DMS 273 treated with DMSO at 0.1 percent for 48 hours (cell line): ENCODE data around the gene TNNT1.
A peak's percentile ranks its signal among the peaks of the same experiment; 100 is the strongest.

ENCODE experiments used
- DNase-seq: peaks from one replicate; lab custom pipeline; 2025; lab: John Stamatoyannopoulos, UW

The TNNT1 gene

DNA sequence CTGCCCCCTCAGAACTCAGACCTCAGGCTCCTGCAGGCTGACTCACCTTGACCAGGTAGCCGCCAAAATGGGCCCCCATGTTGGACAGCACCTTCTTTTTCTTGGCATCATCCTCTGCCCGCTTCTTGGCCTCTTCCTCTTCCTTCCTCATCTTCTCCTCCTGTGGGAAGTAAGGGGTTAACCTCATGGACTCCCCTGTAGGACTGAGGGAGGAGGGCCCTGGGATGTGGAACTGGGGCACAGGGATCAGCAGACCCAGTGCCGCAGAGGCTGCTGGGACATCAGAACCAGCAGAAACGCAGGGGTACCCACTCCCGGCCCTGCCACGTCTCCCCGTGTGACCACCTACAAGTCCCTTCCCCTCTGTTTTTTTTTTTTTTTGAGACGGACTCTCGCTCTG is 11.1 kb downstream of the TNNT1 start:
- DNase-seq, result no peak

DNA sequence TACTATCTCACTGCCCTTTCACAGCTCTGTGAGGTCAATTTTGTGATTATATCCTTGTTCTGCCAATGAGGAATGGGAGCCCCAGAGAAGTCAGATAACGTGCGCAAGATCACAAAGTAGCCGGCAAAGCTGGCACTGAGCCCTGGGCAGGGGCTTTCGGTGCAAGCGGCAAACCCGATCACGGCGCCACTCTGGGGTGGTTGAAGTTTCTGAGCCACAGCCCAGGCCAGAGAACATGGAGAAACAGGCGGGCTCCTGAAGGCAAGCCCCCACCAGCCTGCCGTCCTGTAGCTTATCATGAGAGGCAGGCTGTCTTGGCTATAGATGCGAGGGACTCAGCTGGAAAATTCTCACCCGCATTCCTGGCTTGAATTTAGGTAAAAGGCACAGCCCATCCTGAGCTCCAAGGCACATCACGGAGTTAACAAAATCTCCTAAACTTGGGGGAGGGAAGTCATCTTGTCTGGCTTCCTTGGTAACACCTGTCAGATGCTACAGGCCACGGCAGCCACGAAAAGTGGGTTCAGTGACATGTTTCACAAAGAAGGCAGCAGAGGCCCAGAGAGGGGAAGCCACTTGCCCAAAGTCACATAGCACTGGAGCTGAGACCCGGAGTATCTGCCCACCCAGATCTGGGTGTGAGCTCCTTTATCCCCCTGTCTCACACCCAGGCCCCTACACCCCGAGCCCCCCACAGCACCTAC is 12.5 kb downstream of the TNNT1 start:
- DNase-seq, result no peak

GRCh38 chr19:55134736-55135135 is 14.3 kb downstream of the TNNT1 start:
- no peak for DNase-seq

- DNase-seq, result no peak
Observed at GRCh38 chr19:55133639-55134444, 15.2 kb downstream of the TNNT1 start.

DNA sequence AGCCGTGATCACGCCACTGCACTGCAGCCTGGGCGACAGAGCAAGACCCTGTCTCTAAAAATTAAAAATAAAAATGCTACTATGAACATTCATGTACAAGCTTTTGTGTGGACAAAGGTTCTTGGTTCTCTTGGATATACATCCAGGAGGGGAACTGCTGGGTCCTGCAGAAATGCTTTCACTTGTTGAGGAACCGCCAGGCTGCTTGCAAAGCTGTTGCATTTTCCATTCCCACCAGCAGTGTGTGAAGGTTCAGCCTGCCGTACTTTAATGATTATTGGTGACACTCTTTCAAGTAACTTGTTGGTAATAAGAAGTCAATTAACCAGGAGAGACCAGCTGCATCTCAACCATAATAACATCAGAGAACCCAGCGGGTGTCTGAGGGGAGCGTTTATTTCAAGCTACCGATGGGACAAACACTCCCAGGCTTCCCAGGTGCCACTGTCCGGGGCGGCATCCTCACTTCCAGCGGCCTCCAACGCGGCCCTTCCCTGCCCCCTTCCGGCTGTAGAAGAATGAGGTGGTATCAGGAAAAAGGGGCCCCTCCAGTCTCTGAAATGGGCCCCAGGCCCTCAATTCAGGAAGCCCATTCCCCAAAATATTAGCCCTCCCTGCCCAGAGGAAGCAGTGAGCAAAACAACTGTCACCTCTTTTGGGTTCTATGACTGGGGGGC is 16.4 kb downstream of the TNNT1 start:
- no peak for DNase-seq

DNA sequence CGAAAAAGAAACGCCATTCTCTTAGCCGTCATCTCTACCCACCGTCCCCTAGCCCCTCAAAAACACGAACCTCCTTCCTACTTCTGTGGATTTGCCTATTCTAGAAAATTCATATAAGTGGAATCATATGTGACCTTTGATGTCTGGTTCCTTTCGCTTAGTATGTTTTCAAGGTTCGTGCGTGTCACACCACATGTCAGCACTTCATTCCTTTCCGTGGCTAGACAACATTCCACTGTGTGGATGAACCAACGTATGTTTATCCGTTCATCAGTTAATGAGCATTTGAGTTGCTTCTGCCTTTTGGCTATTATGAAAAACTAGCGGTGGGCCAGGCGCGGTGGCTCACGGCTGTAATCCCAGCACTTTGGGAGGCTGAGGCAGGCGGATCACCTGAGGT is 17.6 kb downstream of the TNNT1 start:
- DNase-seq, result no peak

- no peak for DNase-seq
Observed at GRCh38 chr19:55119053-55119452, 30.0 kb downstream of the TNNT1 start.

GRCh38 chr19:55118401-55118991 is 30.5 kb downstream of the TNNT1 start:
- DNase-seq, result no peak

DNA sequence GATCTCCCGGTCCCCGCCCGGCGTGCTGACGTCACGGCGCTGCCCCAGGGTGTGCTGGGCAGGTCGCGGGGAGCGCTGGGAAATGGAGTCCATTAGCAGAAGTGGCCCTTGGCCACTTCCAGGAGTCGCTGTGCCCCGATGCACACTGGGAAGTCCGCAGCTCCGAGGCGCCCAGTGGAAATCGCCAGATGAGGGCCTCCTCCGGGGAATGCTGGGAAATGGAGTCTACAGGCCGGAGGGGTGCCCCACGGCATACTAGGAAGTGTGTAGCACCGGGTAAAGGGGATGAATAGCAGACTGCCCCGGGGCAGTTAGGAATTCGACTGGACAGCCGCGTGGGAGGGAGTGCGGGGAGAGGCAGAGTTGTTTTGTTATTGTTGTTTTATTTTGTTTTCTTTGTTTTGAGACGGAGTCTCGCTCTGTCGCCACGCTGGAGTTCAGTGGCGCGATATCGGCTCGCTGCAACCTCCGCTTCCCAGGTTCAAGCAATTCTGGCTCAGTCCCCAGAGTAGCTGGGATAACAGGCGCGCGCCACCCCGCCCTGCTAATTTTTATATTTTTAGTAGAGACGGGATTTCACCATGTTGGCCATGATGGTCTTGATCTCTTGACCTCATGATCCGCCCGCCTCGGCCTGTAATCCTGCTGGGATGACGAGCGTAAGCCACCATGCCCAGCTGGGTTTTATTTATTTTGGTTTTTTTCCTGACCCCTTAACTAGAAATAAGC is 31.2 kb downstream of the TNNT1 start:
- peak; percentile 95 for DNase-seq

- no peak for DNase-seq
Observed at GRCh38 chr19:55116859-55117662, 31.9 kb downstream of the TNNT1 start, which contains the start of gene PPP1R12C. TSS of gene PPP1R12C (minus strand) at chr19:55117637. CDS start at chr19:55117543, 94 bp downstream.

GRCh38 chr19:55116232-55116858 is 32.7 kb downstream of the TNNT1 start:
- DNase-seq, result no peak

DNA sequence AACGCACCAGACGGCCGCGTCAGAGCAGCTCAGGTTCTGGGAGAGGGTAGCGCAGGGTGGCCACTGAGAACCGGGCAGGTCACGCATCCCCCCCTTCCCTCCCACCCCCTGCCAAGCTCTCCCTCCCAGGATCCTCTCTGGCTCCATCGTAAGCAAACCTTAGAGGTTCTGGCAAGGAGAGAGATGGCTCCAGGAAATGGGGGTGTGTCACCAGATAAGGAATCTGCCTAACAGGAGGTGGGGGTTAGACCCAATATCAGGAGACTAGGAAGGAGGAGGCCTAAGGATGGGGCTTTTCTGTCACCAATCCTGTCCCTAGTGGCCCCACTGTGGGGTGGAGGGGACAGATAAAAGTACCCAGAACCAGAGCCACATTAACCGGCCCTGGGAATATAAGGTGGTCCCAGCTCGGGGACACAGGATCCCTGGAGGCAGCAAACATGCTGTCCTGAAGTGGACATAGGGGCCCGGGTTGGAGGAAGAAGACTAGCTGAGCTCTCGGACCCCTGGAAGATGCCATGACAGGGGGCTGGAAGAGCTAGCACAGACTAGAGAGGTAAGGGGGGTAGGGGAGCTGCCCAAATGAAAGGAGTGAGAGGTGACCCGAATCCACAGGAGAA is 33.5 kb downstream of the TNNT1 start:
- DNase-seq, result no peak

GRCh38 chr19:55114566-55115145 is 34.4 kb downstream of the TNNT1 start:
- DNase-seq, result no peak

DNA sequence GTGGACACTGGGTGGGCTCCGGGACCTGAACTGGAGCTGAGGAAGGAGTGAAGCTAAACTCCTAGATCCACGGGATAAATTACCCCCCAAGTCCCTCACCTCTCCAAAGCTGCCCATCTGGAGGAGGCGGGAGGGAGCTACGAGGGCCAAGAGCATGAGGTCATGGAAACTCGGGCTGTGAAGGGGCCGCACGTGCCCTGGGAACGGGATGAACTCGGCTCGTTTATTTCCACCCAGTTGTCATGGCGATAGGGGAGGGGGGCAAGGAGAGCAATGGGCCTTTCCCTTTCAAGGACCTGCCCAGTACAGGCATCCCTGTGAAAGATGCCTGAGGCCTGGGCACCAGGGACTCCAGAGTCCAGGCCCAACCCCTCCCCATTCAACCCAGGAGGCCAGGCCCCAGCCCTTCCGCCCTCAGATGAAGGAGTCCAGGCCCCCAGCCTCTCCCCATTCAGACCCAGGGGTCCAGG is 35.4 kb downstream of the TNNT1 start:
- no peak for DNase-seq

DNA sequence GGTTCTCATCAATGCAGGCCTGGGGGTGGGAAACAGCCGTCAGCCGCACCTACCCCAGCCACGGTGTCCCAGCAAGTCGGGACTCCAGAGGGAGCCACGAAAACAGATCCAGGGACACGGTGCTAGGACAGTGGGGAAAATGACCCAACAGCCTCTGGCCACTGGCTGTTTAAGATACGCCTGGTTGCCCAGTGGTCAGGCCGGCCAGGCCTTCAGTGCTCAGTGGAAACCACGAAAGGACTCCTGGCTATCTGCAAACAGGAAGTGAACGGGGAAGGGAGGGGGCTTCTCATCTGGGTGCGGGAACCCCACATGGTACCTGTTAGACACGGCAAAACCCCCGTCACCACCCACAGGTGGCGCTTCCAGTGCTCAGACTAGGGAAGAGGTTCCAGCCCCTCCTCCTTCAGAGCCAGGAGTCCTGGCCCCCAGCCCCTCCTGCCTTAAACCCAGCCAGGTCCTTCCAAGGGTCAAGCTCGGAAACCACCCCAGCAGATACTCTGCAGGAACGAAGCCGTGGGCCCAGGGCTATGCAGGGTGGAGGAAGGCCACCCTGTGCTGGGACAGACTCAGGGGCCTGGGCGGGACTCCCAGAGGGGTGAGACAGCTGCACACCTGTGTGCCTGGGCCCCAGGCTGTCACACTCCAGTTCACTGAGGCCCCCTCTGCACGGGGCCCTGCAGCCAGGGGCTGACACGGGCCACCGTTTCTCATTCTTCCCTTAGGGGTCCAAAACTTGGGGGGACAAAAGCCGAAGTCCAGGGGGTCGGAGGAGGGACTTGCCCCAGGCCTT is 36.0 kb downstream of the TNNT1 start:
- no peak for DNase-seq

- no peak for DNase-seq
Observed at GRCh38 chr19:55112246-55112776, 36.7 kb downstream of the TNNT1 start.

DNA sequence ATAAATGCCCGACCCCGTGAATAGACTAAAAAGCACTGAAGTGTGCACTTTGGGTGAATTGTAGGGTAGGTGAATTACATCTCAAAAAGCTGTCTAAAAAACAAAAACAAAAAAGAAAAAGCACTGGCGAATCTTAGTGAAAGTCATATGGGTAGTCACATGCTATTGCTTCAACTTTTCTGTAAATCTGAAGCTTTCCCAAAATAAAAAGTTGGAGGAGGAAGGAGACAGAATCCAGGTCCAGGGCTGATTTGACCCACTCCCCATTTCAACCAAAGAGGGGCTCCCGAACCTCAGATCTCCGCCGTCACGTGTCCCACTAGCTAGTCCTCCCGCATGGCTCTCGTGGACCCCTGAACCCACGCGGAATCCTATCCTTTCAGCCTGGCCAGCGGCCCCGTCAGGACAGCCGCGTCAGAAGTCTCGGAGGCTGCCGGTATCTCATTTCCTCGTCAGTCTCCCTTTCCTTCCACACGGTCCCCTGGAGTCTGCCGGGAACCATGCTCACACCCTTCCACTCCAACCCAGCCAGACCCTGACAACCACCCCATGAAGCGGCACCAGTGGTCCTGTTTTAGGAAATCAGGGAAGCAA is 37.7 kb downstream of the TNNT1 start:
- DNase-seq, result no peak
